ENCODE measurements around the gene VTI1A. TPM values are rescaled to one million over a fixed set of nuclear protein-coding genes. Genes with fewer than 3 reads are reported as not detected.

The VTI1A gene
- total RNA-seq, 1 donor from 2014 or later, result 21.1 TPM

- DNase-seq (ENCODE audit: low read depth, low spot score), result no peak
These were observed 187.2 kb downstream of the VTI1A start for GRCh38 chr10:112634096-112634830.

GRCh38 chr10:112637901-112638300 is 190.9 kb downstream of the VTI1A start:
- no peak for DNase-seq (ENCODE audit: low read depth, low spot score)

- no peak for DNase-seq (ENCODE audit: low read depth, low spot score)
These were observed 192.3 kb downstream of the VTI1A start for GRCh38 chr10:112639298-112639697.

GRCh38 chr10:112640638-112641037 is 193.6 kb downstream of the VTI1A start:
- DNase-seq (ENCODE audit: low read depth, low spot score), result no peak

- no peak for DNase-seq (ENCODE audit: low read depth, low spot score)
These were observed 196.7 kb downstream of the VTI1A start for GRCh38 chr10:112643600-112644264.

- no peak for DNase-seq (ENCODE audit: low read depth, low spot score)
These were observed 197.2 kb downstream of the VTI1A start for GRCh38 chr10:112644265-112644645.

- DNase-seq (ENCODE audit: low read depth, low spot score), result no peak
These were observed 202.2 kb downstream of the VTI1A start for GRCh38 chr10:112649006-112649821.

GRCh38 chr10:112649822-112650152 is 202.8 kb downstream of the VTI1A start:
- DNase-seq (ENCODE audit: low read depth, low spot score), result no peak

GRCh38 chr10:112650588-112651030 is 203.6 kb downstream of the VTI1A start:
- DNase-seq (ENCODE audit: low read depth, low spot score), result peak; percentile 11

GRCh38 chr10:112653215-112653614 is 206.2 kb downstream of the VTI1A start:
- DNase-seq (ENCODE audit: low read depth, low spot score), result no peak

GRCh38 chr10:112653851-112654250 is 206.8 kb downstream of the VTI1A start:
- DNase-seq (ENCODE audit: low read depth, low spot score), result no peak

- no peak for DNase-seq (ENCODE audit: low read depth, low spot score)
These were observed 207.8 kb downstream of the VTI1A start for GRCh38 chr10:112654794-112655193.

GRCh38 chr10:112655722-112656121 is 208.7 kb downstream of the VTI1A start:
- no peak for DNase-seq (ENCODE audit: low read depth, low spot score)

GRCh38 chr10:112658465-112658864 is 211.4 kb downstream of the VTI1A start:
- no peak for DNase-seq (ENCODE audit: low read depth, low spot score)

GRCh38 chr10:112658900-112659638 is 212.1 kb downstream of the VTI1A start:
- DNase-seq (ENCODE audit: low read depth, low spot score), result no peak

GRCh38 chr10:112663234-112664125 is 216.5 kb downstream of the VTI1A start:
- DNase-seq (ENCODE audit: low read depth, low spot score), result no peak

- no peak for DNase-seq (ENCODE audit: low read depth, low spot score)
These were observed 219.1 kb downstream of the VTI1A start for GRCh38 chr10:112666094-112666493.

GRCh38 chr10:112669989-112670388 is 223.0 kb downstream of the VTI1A start:
- no peak for DNase-seq (ENCODE audit: low read depth, low spot score)

- DNase-seq (ENCODE audit: low read depth, low spot score), result no peak
These were observed 224.7 kb downstream of the VTI1A start for GRCh38 chr10:112671743-112672142.

GRCh38 chr10:112672706-112673105 is 225.7 kb downstream of the VTI1A start:
- DNase-seq (ENCODE audit: low read depth, low spot score), result no peak

Measured in pulmonary artery endothelial cell (primary cell).